Keratinocyte (primary cell): ENCODE measurements around the gene TNIK. TPM values are rescaled to one million over a fixed set of nuclear protein-coding genes. Genes with fewer than 3 reads are reported as not detected.

ENCODE experiments used
- DNase-seq: peaks from one replicate; pipeline ENCODE4 v3.0.0-alpha.2; 2011; ENCODE audit warnings: low read depth, missing footprints, low spot score
- FAIRE-seq: peaks from 2 replicates; lab custom pipeline; 2011; peaks lifted over from hg19 to GRCh38; lab: Jason Lieb, UNC
- H2AFZ ChIP-seq: 2 replicates; pipeline ENCODE4 v1.6.0; 2012; ENCODE audit warnings: low read length, control low read depth, inconsistent platforms; ENCODE audit not compliant: control insufficient read depth
- H3K27ac ChIP-seq: 2 replicates; pipeline ENCODE4 v1.5.1; 2011; ENCODE audit warnings: low read length; ENCODE audit not compliant: control insufficient read depth, insufficient read depth
- H3K27me3 ChIP-seq: 3 replicates; pipeline ENCODE4 v1.6.0; 2011; ENCODE audit warnings: low read length; ENCODE audit not compliant: control insufficient read depth, insufficient read depth; ENCODE audit errors: extremely low read depth
- H3K36me3 ChIP-seq, 2 experiments: 2 replicates in 1 of 2; 3 replicates in 1 of 2; pipeline ENCODE4 v1.5.1; 2011; ENCODE audit warnings: low read length in 2 of 2, mild to moderate bottlenecking in 1 of 2; ENCODE audit not compliant: control insufficient read depth in 2 of 2, insufficient read depth in 2 of 2; ENCODE audit errors: extremely low read depth in 1 of 2
- H3K4me1 ChIP-seq: 3 replicates; pipeline ENCODE4 v1.5.1; 2011; ENCODE audit warnings: low read length; ENCODE audit not compliant: control insufficient read depth, insufficient read depth; ENCODE audit errors: extremely low read depth
- H3K4me2 ChIP-seq: 3 replicates; pipeline ENCODE4 v1.6.0; 2011; ENCODE audit warnings: low read depth, low read length; ENCODE audit not compliant: control insufficient read depth, insufficient read depth; ENCODE audit errors: extremely low read depth
- H3K4me3 ChIP-seq, 3 experiments: fragments of 200-600 bp in 1 of 3; sonication (generic) in 1 of 3; 2 replicates in 2 of 3; 3 replicates in 1 of 3; pipeline ENCODE4 v1.5.1; 2011 to 2016; ENCODE audit warnings: low read length in 3 of 3, mild to moderate bottlenecking in 3 of 3, control low read depth in 2 of 3, inconsistent platforms in 1 of 3, low read depth in 1 of 3, mixed read lengths in 1 of 3, mixed run types in 1 of 3, moderate library complexity in 1 of 3; ENCODE audit not compliant: control insufficient read depth in 2 of 3, insufficient read depth in 2 of 3; ENCODE audit errors: extremely low read depth in 1 of 3
- H3K79me2 ChIP-seq: 2 replicates; pipeline ENCODE4 v1.6.0; 2012; ENCODE audit warnings: low read length; ENCODE audit not compliant: control insufficient read depth, insufficient read depth
- H3K9ac ChIP-seq: 3 replicates; pipeline ENCODE4 v1.6.0; 2011; ENCODE audit warnings: low read length; ENCODE audit not compliant: control insufficient read depth, insufficient read depth; ENCODE audit errors: extremely low read depth
- H3K9me1 ChIP-seq: 3 replicates; pipeline ENCODE4 v1.6.0; 2011; ENCODE audit warnings: low read length; ENCODE audit not compliant: control insufficient read depth, insufficient read depth; ENCODE audit errors: extremely low read depth
- H3K9me3 ChIP-seq: 2 replicates; pipeline ENCODE4 v1.5.1; 2012; ENCODE audit warnings: low read depth, low read length; ENCODE audit not compliant: control insufficient read depth
- H4K20me1 ChIP-seq: 3 replicates; pipeline ENCODE4 v1.6.0; 2011; ENCODE audit warnings: low read length; ENCODE audit not compliant: control insufficient read depth, insufficient read depth; ENCODE audit errors: extremely low read depth
- EZH2 ChIP-seq: IDR thresholded peaks from one replicate; pipeline ENCODE4 v1.6.1; 2012; ENCODE audit warnings: inconsistent platforms, mild to moderate bottlenecking, low read length, moderate library complexity
- dilution Hi-C: fragments of 300-500 bp; cut with MboI; formaldehyde crosslinking; loops from one replicate; pipeline ENCODE4 v1.7.0; 2020; ENCODE audit warnings: low sequenced_read_pairs; ENCODE audit not compliant: extremely low pct_ligation_motif_present
- polyA plus RNA-seq, 5 experiments: library from polyadenylated mRNA; depleted of rRNA in 3 of 5; stranded (reverse) in 3 of 5; stranded (forward) in 1 of 5; unstranded in 1 of 5; fragments of >200 nt; gene quantifications; 1 replicate in 1 of 5; 2 replicates in 3 of 5; 3 replicates in 1 of 5; pipeline versions ENCODE4 v1.2.1 to v1.2.3, GENCODE V29; 2011 to 2012; ENCODE audit warnings: missing spikeins in 2 of 5, low read depth in 1 of 5, low replicate concordance in 1 of 5
- TF ChIP-seq, protein P1 (sequence below), 3 experiments: IDR thresholded peaks in 1 of 3; conservative IDR thresholded peaks in 1 of 3; optimal IDR thresholded peaks in 1 of 3; 2 replicates in 2 of 3; 3 replicates in 1 of 3; pipeline versions ENCODE3 to v1.5.1; 2011; ENCODE audit warnings: low read length in 3 of 3, mild to moderate bottlenecking in 3 of 3, moderate library complexity in 2 of 3, control low read depth in 1 of 3, inconsistent platforms in 1 of 3; ENCODE audit not compliant: insufficient read depth in 2 of 3; ENCODE audit errors: extremely low read depth in 1 of 3

TNIK gene
- polyA plus RNA-seq, 1 donor (not counting 4 experiments of a cell fraction or from before 2014, with no cell fraction given) = 4.4 TPM

DNA sequence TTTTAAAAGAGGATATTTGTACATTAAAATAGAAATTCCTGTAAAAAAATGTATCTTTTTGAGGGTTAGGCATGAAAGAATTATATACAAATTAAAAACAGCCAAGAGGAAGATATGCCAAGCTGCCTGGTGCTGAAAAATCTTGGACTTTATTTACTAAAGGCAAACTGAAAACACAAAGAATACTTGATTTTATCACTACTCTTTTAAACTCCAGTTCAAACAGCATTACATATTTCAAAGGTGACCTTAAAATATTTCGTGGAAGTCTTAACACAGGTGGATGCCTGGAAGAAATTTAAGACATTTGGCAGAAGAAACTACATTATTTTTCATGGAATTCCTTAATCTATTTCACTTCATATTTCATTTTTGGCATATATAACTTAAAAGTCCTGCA, 332.6 kb downstream of the TNIK start:
- Histone ChIP-seq H3K9me3 (no peaks in the 10 kb centered on the region), H2AFZ (no peak overlapping the region), H3K4me1 (peaks cover 5% of the 10 kb centered on the region), H3K9ac (no peak overlapping the region), H3K36me3 (no peaks in the 10 kb centered on the region), H3K9me1 (no peaks in the 10 kb centered on the region), H3K79me2 (no peaks in the 10 kb centered on the region), H3K4me2 (no peak overlapping the region), H3K27ac (no peak overlapping the region), H3K4me3 (no peak overlapping the region), H3K27me3 (no peaks in the 10 kb centered on the region), H4K20me1 (no peaks in the 10 kb centered on the region)
- dilution Hi-C loops = no loop called here
- DNase-seq (no peak), FAIRE-seq (no peak)
- no peak for TF ChIP-seq EZH2
- TF ChIP-seq, protein P1, sequence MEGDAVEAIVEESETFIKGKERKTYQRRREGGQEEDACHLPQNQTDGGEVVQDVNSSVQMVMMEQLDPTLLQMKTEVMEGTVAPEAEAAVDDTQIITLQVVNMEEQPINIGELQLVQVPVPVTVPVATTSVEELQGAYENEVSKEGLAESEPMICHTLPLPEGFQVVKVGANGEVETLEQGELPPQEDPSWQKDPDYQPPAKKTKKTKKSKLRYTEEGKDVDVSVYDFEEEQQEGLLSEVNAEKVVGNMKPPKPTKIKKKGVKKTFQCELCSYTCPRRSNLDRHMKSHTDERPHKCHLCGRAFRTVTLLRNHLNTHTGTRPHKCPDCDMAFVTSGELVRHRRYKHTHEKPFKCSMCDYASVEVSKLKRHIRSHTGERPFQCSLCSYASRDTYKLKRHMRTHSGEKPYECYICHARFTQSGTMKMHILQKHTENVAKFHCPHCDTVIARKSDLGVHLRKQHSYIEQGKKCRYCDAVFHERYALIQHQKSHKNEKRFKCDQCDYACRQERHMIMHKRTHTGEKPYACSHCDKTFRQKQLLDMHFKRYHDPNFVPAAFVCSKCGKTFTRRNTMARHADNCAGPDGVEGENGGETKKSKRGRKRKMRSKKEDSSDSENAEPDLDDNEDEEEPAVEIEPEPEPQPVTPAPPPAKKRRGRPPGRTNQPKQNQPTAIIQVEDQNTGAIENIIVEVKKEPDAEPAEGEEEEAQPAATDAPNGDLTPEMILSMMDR (optimal IDR thresholded peaks at IDR 0.05 in 1 of 3, IDR thresholded peaks at IDR 0.05 in 1 of 3, conservative IDR thresholded peaks at IDR 0.05 in 1 of 3; ENCODE audit: extremely low read depth in 1 of 3, insufficient read depth in 2 of 3, low read length in 3 of 3) = no peak

- FAIRE-seq (no peak), DNase-seq (no peak)
- Histone ChIP-seq H2AFZ (no peak overlapping the region), H3K9me3 (no peaks in the 10 kb centered on the region), H3K79me2 (no peaks in the 10 kb centered on the region), H3K9ac (no peak overlapping the region), H3K4me3 (no peak overlapping the region), H4K20me1 (no peaks in the 10 kb centered on the region), H3K27ac (no peak overlapping the region), H3K36me3 (no peaks in the 10 kb centered on the region), H3K27me3 (no peaks in the 10 kb centered on the region), H3K4me1 (peaks cover 5% of the 10 kb centered on the region), H3K9me1 (no peaks in the 10 kb centered on the region), H3K4me2 (no peak overlapping the region)
- dilution Hi-C loops = no loop called here
- TF ChIP-seq EZH2 = no peak
- TF ChIP-seq, protein P1 (optimal IDR thresholded peaks at IDR 0.05 in 1 of 3, IDR thresholded peaks at IDR 0.05 in 1 of 3, conservative IDR thresholded peaks at IDR 0.05 in 1 of 3; ENCODE audit: extremely low read depth in 1 of 3, insufficient read depth in 2 of 3, low read length in 3 of 3) = no peak
These were observed 333.6 kb downstream of the TNIK start for GRCh38 chr3:171126478-171127209.
